Measurements from ENCODE around the gene NRP2.

DNA sequence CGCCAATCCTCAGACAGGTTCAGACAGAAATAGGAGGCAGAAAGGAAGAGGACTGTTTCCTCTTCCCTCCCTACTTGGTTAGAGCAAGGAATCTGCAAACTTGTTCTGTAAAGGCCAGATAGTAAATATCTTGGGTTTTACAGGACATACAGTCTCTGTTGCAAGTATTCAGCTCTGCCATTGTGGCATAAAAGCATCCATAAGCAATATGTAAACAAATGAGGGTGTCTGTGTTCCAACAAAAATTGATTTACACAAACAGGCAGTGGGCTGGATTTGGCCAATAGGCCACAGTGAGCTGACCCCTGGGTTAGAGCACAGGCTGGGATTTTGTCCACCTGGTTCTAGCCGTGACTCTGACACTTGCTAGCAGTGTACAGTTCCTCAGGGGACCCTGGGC is 89.4 kb downstream of the NRP2 start:
- TF ChIP-seq, protein P1, sequence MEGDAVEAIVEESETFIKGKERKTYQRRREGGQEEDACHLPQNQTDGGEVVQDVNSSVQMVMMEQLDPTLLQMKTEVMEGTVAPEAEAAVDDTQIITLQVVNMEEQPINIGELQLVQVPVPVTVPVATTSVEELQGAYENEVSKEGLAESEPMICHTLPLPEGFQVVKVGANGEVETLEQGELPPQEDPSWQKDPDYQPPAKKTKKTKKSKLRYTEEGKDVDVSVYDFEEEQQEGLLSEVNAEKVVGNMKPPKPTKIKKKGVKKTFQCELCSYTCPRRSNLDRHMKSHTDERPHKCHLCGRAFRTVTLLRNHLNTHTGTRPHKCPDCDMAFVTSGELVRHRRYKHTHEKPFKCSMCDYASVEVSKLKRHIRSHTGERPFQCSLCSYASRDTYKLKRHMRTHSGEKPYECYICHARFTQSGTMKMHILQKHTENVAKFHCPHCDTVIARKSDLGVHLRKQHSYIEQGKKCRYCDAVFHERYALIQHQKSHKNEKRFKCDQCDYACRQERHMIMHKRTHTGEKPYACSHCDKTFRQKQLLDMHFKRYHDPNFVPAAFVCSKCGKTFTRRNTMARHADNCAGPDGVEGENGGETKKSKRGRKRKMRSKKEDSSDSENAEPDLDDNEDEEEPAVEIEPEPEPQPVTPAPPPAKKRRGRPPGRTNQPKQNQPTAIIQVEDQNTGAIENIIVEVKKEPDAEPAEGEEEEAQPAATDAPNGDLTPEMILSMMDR (IDR thresholded peaks at IDR 0.05) = no peak
- TF ChIP-seq POLR2A (IDR thresholded peaks at IDR 0.05) = no peak
- no peak for TF ChIP-seq POLR2AphosphoS5 (IDR thresholded peaks at IDR 0.05)
- no peak for TF ChIP-seq EP300 (IDR thresholded peaks at IDR 0.05; ENCODE audit: low read depth)

Measured in transverse colon (tissue), 4 donors.